Measurements from ENCODE around the gene CCSER1. TPM values are rescaled to one million over a fixed set of nuclear protein-coding genes. Genes with fewer than 3 reads are reported as not detected.

The CCSER1 gene
- total RNA-seq, 4 donors from 2014 or later = 4.0 to 6.0 (median 4.8) TPM

DNA sequence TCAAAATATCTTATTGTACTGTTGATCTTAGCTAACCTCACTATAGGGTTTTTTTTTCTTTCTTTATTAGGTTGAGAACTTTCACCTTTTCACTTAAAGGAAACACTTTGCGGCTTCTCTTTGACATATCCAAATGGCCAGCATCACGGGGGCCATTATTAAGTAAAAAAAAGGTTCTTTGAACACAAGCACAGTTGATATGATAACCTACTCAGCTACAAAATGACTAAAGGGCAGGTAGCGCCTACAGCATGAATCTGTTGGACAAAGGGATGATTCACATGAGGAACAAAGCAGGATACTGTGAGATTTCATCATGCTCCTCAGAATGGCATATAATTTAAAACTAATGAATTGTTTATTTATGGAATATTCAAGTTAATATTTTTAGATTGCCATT lies 119.6 kb downstream of the CCSER1 start:
- H3K27me3 ChIP-seq = no peaks in the 10 kb centered on the region

DNA sequence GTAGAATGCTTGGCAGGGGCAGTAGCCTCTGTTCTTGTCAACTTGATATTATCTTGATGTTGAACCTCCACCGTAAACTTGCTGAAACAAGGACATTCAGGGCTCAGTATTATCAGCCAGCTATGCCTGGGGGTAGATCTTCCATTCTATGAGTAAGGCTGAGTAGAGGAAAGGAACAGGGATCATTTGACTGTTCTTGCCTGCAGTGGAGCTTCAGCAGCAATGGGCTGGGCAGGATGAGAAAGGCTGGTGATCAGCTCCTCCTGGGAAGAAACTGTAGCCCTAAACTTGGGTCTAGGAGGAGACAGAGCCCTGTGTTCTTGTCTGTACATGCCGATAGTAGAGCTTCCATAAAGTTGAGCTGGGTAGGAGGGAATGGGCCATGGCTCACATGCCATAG lies 127.2 kb downstream of the CCSER1 start:
- no peak overlapping the region for H3K27ac ChIP-seq
- no peaks in the 10 kb centered on the region for H3K4me1 ChIP-seq
- TF ChIP-seq POLR2A (IDR thresholded peaks at IDR 0.05) (no peak), CTCF (IDR thresholded peaks at IDR 0.05) (no peak), EP300 (IDR thresholded peaks at IDR 0.05) (no peak)
- no peak for DNase-seq (ENCODE audit: low spot score in 2 of 2)
- no peaks in the 10 kb centered on the region for H3K36me3 ChIP-seq
- no peak overlapping the region for H3K4me3 ChIP-seq
- WGBS, 2 donors = 88 to 93% methylated on average over 2 of the region's 2 CpGs
- H3K9me3 ChIP-seq = peaks cover 0 to 3% (median 0%) of the 10 kb centered on the region in 4 donors
- H3K27me3 ChIP-seq = no peaks in the 10 kb centered on the region

More for the DNA sequence above, 119.6 kb downstream of the CCSER1 start:
- no peak for DNase-seq (ENCODE audit: low spot score in 2 of 2)
- no peaks in the 10 kb centered on the region for H3K9me3 ChIP-seq
- no peaks in the 10 kb centered on the region for H3K36me3 ChIP-seq
- 45 to 51% methylated on average over 3 of the region's 3 CpGs for WGBS, 2 donors
- no peaks in the 10 kb centered on the region for H3K4me1 ChIP-seq
- TF ChIP-seq CTCF (IDR thresholded peaks at IDR 0.05) (no peak), POLR2A (IDR thresholded peaks at IDR 0.05) (no peak), EP300 (IDR thresholded peaks at IDR 0.05) (no peak)
- H3K27ac ChIP-seq = no peak overlapping the region
- no peak overlapping the region for H3K4me3 ChIP-seq

- H3K36me3 ChIP-seq = no peaks in the 10 kb centered on the region
- H3K4me1 ChIP-seq = no peaks in the 10 kb centered on the region
- H3K4me3 ChIP-seq = no peak overlapping the region
- DNase-seq (ENCODE audit: low spot score in 2 of 2) = no peak
- TF ChIP-seq CTCF (IDR thresholded peaks at IDR 0.05) (no peak), EP300 (IDR thresholded peaks at IDR 0.05) (no peak), POLR2A (IDR thresholded peaks at IDR 0.05) (no peak)
- H3K9me3 ChIP-seq = peaks cover 0 to 8% (median 0%) of the 10 kb centered on the region in 4 donors
- WGBS, 2 donors = 85 to 88% methylated on average over 1 of the region's 1 CpG
- H3K27me3 ChIP-seq = no peaks in the 10 kb centered on the region
- H3K27ac ChIP-seq = no peak overlapping the region
Observed at GRCh38 chr4:90274175-90274574, 147.0 kb downstream of the CCSER1 start.

GRCh38 chr4:90280954-90281353 lies 153.8 kb downstream of the CCSER1 start:
- DNase-seq (ENCODE audit: low spot score in 2 of 2) = no peak
- Histone ChIP-seq H3K9me3 (no peaks in the 10 kb centered on the region), H3K4me1 (no peaks in the 10 kb centered on the region), H3K27me3 (no peaks in the 10 kb centered on the region), H3K27ac (no peak overlapping the region), H3K36me3 (no peaks in the 10 kb centered on the region), H3K4me3 (no peak overlapping the region)
- TF ChIP-seq POLR2A (IDR thresholded peaks at IDR 0.05) (no peak), EP300 (IDR thresholded peaks at IDR 0.05) (no peak)
- 41 to 45% methylated on average over 3 of the region's 3 CpGs for WGBS, 2 donors

- H3K27me3 ChIP-seq = no peaks in the 10 kb centered on the region
- H3K4me1 ChIP-seq = no peaks in the 10 kb centered on the region
- H3K27ac ChIP-seq = no peak overlapping the region
- H3K9me3 ChIP-seq = no peaks in the 10 kb centered on the region
- no peak for DNase-seq (ENCODE audit: low spot score in 2 of 2)
- 88 to 94% methylated on average over 5 of the region's 5 CpGs for WGBS, 2 donors
- no peak overlapping the region for H3K4me3 ChIP-seq
- TF ChIP-seq CTCF (IDR thresholded peaks at IDR 0.05) (no peak), POLR2A (IDR thresholded peaks at IDR 0.05) (no peak), EP300 (IDR thresholded peaks at IDR 0.05) (no peak)
- H3K36me3 ChIP-seq = no peaks in the 10 kb centered on the region
Observed at GRCh38 chr4:90281541-90282355, 154.6 kb downstream of the CCSER1 start.
